Activated T-helper 1 cell treated with Interleukin-2 at 50 U/mL for 16 hours (primary cell): ENCODE data around the gene TEPSIN.
"Not testable (repeated sequence)": the region's sequence is repeated elsewhere in the genome, so short reads cannot be mapped to it uniquely, and the experiment has no call there.

ENCODE experiments used
- DNase-seq: peaks from one replicate; pipeline ENCODE4 v3.0.0-alpha.2; 2020; ENCODE audit warnings: low read depth

Gene TEPSIN

DNA sequence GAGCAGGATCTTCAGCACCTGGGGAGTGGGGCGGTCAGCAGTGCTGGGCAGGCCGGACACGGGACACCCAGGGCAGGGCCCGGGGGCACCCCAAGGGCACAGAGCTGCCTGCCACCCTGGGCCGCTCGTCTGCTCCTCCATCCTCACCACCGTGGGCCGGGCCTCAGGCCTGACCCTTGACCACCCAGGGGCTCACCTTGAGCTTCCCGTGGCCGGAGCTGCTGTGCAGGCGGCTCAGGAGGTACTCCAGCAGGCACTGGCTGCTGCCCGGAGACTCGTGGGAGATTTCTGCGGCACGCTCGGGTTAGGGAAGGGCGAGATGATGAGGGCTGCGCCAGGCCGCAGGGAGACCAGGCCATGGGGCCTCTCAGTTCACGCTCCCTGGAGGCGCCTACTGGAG lies 2.1 kb downstream of the TEPSIN start:
- DNase-seq, result no peak

DNA sequence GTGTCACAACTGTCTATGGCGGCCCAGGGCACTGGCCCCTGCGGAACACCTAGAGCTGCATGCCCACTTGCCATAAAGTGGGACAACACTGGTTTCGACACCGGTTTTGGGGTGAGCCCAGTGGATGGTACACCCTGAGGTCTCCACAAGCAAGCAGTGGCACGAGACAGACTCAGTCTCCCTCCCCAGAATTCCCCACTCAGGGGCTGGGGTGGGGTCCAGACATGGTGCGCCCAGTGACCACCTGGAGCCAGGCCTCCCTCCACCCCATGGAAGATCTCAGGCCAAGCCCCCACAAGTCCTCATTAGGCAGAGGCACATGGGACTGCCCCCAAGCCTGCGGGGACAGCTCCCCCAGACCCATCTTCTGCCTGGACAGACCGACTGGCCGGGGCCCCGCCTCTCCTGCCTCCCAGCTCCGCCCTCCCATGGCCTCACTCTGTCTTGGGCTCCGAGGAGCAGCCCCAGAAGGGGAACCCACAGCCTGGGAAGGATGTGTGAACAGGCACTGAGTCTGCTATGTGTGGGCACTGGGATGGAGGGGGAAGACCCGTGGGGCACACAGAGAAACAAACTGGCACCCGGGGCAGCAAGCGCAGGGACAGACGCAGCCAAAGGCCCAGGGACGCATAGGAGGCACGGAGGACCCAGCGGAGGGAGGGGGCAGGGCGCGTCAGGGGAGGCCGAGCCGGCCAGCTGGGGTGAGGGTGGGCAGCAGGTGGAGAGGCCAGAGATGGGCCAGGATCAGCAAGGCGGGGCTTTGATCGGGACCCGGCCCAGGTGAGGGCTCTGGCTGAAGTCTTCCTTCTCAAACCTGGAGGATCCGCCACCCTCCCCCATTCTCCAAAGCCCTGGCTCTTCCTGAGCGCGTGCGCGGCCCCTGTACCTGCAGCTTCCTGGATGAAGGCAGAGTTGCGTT lies 2.8 kb downstream of the TEPSIN start:
- DNase-seq, result no peak

DNA sequence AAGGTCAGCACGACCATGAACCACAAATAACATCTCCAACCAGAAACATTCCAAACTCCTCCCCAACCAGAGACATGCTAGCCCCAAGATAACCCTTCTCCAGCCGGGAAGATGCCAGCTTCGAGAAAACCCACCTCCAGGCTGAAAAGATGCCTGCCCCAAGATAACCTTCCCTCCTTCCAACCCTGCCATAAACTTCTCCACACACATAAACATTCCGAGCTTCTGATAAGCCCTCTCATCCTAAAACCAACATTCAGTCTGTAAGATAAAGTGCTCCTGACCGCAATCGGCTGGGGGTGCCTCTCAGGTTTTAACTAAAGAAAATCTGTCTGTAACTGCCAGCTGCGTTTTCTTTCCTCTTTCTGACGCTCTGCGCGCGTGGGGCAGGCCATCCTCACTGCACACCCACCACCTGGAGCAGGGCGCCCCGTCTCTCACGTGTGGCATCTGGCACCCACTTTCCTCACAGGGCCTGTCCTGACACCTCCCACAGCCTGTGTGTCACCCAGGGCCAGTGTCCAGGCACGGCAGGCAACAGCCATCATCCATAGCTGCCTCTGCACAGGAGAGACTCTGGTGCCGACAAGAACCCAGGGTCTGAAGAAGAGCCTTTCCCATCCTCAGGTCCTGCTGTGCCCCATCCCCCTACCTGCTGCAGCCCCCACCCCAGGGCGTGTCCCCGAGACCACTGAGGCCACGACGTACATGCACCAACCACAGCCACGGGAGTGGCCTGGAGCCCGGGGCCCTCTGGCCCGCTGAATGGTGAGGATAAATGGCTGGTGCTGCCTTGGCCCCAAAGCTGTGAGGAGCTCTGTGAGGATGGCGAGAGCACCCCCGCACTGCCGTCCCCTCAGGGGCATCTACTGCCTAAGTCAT lies 3.7 kb downstream of the TEPSIN start:
- DNase-seq, result no peak

DNA sequence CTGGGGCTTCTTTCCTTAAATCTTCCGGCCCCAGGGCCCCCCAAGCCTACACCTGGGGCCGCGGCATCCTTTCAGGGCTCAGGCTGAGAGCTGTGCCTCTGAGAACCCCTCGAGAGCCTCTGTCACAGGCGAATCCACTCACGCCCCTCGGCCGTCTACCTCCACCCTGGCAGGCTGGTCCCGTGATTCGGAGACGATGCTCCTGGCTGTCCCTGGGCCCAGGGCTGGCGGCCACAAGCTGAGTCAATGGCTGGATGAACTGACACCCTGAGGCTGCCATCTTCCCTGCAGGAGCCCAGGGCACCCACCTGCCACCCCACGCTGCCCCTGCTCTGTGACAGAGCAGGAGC lies 4.4 kb downstream of the TEPSIN start:
- no peak for DNase-seq

DNA sequence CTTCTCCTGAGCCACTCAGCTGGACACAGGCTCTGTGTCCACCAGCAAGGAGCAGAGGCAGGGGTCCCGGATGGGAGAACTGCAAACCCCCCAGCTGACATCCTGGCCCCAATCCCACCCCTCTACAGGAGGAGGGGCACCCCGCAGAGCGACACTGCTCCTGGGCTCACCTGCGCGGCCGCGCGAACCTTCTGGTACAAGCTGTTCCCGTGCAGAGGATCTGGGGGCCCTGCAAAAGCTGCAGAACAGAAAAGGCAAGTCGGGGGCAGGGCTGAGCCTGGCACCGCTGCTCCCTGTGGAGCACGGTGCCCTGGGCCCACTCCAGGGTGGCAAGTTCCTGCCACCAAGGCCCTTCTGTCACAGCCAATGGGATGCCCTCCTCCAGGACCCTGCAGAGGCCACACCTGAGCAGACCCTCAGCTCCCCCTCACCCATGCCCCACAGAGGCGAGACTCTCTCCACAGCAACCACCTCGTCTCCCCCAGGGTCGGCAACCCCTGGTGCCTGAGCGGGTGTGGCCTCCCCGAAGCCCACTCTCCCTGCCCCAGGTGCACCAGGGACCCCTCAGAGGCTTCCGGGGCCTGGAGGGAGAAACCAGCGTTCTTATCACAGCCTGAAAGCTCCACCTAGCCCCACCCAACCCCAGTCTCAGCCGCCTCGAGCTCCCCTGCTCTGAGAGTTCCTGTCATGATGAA lies 4.9 kb downstream of the TEPSIN start:
- DNase-seq, result no peak

DNA sequence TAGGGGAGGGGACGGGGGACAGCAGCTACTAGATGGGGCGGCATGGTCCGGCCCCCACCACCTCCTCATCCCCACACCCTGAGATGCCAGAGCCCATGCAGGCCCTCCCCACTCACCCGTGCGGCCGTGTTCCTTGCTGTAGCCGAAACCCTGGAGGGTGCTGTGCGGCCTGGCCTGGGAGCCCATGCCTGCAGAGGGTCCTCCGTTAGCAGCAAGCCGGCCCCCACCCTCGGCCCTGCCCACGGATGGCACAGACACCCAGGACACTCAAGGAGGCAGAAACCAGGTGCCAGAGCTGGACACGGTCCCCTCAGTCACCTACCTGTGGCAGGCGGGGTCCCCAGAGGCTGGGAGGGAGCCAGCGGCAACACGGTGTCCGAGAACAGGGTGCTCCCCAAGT lies 5.5 kb downstream of the TEPSIN start:
- DNase-seq, result no peak

DNA sequence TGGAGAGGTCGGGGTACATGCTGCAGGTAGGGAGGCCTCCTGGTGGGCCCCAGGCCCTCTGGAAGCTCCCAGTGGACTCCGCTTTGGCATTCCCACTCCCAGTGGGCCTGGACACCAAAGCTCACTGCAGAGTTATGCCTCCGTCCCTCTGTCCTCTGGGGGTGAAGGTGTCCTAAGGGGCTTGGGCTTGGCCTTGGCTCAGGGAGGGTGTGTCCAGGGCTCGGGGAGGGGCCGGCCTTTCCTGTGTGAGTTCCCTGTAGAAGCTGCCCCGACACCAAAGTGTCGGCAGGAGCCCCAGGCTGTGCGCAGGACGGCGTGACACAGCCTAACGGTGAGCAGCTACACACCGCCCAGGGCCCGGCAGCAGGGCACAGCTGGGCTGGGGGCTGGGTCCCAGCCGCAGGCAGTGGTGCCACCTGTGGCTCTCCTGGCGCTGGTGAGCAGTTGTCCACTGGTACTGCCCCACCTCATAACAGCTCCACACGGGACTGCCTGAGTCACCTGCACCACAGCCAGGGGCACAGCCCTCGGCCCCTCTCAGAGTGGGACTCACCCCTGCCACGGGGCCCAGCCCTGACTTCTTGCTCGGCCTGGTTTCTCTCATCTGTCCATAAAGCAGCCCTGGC lies 6.1 kb downstream of the TEPSIN start:
- DNase-seq, result no peak

DNA sequence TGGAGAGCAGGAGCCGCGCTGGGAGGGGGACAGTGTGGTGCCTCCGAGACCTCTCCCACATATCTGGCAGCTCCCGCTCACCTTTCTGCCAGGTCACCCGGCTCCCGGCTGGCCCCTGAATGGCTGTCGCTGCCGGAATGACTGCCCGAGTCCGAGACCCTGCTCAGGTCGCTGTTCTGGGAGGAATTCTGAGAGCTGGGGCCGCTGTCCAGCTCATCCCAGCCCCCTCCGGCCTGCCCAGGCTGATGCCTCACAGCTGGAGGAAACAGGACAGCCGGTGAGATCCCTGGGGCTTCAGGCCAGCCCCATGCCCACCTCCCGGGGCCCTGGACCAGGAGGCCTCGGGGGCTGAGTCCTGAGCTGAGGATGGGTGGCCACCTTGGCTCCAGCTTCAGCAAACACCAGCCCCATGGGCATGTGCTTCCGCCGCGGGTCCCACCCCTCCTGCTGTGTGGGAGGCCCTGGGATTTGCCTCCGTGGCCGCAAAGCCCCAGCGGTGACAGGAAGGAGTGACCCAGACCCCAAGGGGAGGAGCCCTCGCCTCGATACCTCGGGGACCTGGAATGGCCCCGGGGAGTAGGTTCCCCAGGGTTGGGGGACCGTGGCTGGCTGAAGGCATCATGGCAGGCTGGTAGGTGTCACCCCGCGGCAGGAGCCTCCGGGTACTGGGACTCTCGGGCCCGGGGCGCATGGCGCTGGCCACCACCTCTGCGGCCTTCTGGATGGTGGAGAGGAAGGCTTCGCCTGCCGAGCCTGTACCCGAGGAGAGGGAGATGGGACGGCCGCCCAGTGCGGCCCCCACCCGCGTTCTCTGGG lies 6.9 kb downstream of the TEPSIN start:
- DNase-seq, result no peak

DNA sequence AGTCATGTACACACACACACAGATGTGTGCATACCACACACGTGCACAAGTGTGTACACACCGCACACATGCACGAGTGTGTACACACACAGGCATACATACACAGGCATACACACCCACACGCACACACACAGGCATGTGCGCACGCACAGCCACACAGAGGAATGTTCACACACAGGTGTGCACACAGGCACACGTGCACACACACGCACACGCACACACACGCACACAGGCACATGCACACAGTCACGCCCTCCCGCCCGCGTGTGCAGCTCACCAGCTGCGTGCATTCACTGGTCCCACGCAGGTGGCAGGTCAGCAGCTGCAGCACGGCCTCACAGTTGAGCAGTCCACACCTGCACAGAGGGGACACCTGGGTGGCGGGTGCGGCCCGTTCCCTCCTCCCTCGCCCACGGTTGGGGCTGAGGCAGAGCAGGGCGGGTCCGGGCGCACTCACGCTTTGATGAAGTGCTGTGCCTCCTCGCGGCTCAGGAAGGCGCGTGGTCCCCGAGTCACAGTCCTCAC lies 7.7 kb downstream of the TEPSIN start:
- no peak for DNase-seq

DNA sequence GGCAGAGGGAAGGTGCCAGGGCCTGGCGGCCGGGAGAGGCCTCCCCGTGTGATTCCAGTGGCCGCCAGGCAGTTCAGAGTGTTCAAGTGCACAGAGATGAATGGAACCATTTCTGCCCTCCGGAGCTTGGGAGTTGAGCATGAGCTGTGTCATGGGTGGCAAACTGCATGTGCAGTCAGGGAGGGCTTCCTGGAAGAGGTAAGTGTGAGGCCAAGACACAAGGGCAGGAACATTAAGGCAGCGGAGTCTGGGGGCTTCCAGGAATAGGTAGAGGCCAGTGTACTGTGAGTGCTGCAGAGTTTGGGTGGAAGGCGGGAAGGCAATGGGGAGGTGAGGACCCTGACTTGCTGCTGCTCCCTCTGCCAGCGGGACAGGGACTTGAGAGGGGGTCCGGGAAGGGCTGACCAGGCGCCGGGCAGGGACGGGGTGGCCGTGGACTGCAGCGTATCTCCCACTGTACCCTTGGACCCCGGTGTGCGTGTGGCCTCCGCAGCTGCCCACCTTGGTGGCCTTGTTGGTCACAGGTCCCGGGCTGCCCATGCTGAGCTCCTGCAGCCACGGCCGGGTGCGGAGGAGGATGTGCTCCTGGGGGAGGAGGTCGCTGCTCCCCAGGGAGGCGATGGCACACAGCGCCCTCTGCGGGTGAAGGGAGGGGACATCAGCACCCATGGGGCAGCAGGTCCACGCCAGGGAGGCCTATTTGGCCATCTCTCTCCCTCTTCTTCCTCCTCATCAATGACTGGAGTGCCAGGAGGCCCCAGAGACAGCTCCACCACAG lies 8.6 kb downstream of the TEPSIN start:
- no peak for DNase-seq

DNA sequence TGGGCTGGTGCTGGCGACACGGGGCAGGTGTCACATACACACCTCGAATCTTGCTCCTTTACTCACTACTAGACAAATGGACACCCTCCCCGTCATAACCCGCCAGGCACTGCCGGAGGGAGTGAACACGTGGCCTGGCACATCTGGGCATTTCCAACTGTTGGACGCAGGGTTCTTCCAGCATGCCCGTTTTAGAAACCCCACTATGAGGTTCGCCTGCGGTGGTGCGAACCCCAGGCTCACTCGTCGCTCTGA lies 9.3 kb downstream of the TEPSIN start:
- no peak for DNase-seq

DNA sequence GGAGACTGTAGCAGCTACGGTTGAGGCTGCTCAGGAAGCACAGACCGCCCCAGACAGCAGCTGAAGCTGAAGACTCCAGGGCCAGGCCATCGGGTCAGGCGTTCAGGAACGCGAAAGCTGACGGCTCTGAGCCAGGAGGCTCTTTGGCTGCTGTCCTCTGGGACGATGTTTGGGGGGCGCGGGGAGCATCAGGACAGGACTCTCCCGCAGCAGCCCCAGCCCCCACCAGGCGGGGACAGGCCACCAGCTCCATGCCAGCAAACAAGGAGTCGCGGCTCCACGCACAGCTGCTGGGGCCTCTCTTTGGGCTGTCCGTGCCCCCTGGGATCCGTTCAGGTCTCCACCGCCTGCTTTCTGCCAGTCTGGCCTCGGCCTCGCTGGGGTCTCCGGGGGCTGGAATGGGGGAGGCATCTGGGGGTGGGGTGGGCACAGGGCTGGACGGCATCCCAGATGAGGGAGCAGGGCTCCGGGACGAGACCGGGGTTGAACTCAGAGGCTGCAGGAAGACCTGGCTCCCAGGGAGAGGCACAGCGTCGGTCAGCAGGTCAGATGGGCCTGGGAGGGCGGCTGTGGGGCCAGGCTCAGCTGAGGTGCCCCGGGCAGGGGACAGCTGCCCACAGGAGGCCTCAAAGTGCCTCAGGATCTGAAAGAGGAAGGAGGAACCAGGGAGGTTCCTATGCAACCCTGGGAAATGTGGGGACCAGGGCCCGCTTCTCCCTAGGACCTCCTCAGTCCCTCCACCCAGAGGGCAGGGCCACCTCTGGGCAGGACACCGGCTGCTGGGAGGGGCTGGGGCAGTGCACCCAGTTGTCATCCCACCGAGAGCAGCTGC lies 9.8 kb downstream of the TEPSIN start:
- no peak for DNase-seq

DNA sequence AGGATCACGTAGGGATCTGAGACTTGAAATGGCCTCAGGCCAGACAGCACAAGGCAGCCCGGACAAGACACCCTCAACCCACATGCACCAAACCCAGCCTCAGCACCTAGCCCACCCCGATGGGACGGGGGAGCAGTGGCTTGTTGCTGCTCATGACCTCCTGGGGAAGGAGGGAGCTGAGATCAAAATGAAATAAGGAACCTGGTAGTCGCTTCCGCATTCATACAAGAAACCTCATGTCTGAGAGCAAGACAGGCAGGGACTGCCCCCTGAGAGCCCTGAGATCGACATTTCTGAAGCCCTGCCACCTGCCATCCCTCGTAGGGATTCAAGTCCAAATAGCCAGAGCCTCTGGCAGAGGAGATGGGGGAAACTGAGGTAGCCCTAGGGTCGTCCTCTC lies 10.4 kb downstream of the TEPSIN start:
- no peak for DNase-seq

DNA sequence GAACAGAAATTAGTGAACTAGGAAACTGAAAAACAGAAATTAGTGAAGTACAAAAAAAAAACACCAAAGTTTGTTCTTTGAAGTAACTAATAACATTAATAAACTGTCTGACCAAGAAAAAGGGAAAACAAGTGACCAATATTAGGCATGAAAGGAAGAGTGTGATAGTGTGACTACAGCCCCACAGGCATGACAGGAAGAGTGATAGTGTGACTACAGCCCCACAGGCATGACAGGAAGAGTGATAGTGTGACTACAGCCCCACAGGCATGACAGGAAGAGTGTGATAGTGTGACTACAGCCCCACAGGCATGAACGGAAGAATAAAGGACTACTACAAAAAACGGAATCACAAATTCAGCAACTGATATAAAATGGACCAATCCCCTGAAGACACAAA lies 11.2 kb downstream of the TEPSIN start:
- DNase-seq, result not testable (repeated sequence)

DNA sequence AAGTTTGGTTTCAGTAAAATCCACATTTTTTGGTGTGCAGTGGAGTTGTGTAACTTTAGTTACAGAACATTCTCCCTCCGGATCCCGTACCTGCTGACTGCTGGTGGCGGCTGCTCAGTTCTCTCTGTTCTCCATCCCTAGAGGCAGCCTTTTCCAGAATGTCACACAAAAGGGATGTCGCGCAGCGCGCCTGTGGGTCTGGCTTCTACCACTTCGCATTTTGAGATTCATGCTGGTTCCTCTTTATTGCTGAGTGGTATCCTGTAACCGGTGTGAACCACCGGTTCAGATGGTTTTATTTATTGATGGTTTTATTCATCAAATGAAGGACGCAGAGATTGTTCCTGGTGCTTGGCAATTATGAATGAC lies 15.1 kb downstream of the TEPSIN start:
- no peak for DNase-seq

DNA sequence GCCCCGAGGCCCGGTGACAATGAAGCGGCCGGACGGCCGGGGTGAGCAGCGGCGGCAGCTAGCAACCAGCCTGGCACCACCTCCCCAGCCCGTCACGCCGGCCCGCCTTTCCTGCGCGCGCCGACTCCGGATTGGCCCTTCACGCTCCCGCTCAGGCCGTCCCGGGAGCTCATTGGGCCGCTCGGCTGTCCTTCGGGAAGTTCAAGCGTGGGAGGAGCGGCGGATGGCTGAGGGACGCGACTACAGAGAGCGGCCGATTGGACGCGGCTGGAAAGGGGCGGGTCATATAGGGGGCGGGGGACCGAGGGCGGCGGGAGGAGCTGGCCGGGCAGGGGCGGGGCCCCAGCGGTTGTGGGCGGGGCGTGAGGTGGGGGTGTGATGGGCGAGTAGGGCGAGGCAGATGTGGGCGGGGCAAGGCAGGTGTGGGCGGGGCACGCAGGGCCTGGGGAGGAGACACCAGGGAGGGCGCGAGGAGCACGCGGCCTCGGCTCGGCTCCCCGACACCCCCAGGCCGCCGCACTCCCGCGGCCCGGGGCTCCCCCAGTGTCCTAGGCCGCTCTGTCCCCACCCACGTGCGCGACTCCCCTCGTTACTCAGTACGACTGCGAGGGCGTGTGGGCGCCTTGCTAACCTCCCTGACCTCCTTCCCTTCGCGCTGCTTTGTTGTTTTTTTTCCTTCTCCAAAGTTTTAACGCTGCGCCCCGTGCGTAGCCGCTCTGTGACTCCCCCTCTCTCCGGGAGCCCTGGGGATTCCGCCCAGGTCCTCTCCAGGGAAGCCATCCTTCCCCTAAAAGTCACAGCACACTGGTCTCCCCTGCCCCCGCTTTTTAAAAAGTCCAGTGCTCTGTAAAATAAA lies 15.7 kb downstream of the TEPSIN start, which contains the start of gene CEP131:
Gene CEP131 (minus strand): TSS at position 60 of the 856 bp plus-strand sequence. CDS start 2,909 bp downstream, outside the sequence.
- peak; percentile 99 for DNase-seq

DNA sequence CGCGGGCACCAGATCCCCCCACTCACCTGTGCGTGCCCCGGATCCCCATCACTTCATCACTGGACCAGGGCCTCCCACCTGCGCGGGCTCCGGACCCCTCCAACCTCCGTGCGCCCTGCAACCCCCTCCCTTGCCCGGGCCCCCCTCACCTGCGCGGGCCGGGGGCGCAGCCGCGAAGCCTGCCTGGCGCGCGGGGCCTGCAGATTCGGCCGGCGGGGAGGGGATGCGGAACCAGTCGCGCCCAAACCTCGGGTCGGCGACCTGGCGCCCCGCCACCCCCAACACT lies 16.3 kb downstream of the TEPSIN start:
- DNase-seq, result no peak

DNA sequence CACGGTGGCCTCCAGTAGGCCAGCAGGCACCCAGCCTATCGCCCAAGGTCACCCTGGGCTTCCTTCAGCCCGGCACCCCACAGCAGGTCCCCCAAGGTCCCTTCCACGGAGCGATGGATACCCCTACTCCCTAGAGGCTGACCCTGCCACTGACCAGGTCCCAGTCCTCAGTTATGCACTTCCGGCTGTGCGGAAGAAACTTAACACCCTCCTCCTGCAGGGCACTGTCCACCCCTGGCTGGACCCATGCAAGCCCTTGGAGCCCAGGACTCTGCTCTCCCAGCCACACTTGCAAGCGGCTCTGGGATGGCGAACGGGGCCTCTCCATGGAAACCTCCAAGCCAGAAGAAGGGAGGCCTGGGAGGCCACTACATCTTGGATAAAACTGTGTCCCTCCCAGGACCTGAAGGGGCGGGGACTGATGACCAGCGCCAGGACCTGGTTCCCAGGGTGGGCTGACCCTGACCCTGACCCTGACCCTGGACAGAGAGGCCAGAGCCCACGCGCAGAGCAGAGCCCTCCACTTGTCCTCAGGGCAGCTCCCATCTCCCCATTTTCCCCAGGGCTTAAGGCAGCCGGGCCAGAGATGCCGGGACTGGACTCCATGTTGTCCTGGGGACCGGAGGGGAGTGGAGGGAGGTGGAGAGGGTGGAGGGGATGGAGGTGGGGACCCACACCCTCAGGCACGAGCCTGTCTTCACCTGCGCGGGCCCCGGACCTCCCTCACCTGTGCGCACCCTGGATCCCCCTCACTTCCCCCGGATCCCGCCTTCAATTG lies 16.8 kb downstream of the TEPSIN start:
- DNase-seq, result no peak
